GM12878 (cell line): ENCODE measurements around the gene KLHL5. TPM values are rescaled to one million over a fixed set of nuclear protein-coding genes. Genes with fewer than 3 reads are reported as not detected.

ENCODE experiments used
- NR2F1 ChIP-seq: fragments of 450-650 bp; conservative IDR thresholded peaks from 2 replicates; pipeline ENCODE4 v1.6.1; 2017; ENCODE audit warnings: mild to moderate bottlenecking
- RUNX3 ChIP-seq: IDR thresholded peaks from 2 replicates; pipeline ENCODE4 v1.6.1; 2012; ENCODE audit warnings: low read length, inconsistent platforms
- ZNF687 ChIP-seq: fragments of 450-650 bp; IDR thresholded peaks from 2 replicates; pipeline ENCODE4 v1.6.1; 2017; ENCODE audit warnings: mild to moderate bottlenecking, moderate library complexity
- polyA plus RNA-seq, 11 experiments: library from polyadenylated mRNA; depleted of rRNA in 4 of 11; unstranded in 6 of 11; stranded (reverse) in 5 of 11; fragments of >200 nt; fragmentation: Nextera tagmentation in 4 of 11; fragmentation: Illumina TruSeq in 1 of 11; extraction: Ambion mirVana in 4 of 11; extraction: Trizol in 1 of 11; gene quantifications; 1 replicate in 1 of 11; 2 replicates in 10 of 11; pipeline versions ENCODE4 v1.2.1 to v1.2.3, GENCODE V29; 2011 to 2016; ENCODE audit warnings: inconsistent platforms in 2 of 11, missing spikeins in 2 of 11, low read depth in 1 of 11
- total RNA-seq, 4 experiments: library from RNA; depleted of rRNA in 3 of 4; stranded (reverse); fragments of >200 nt in 3 of 4; fragmentation: Illumina TruSeq in 1 of 4; extraction: Trizol in 1 of 4; gene quantifications; 2 replicates each; pipeline versions ENCODE4 v1.2.1 to v1.2.3, GENCODE V29; 2013 to 2021

Gene KLHL5
- total and polyA plus RNA-seq, 10 of the 15 experiments (the other 5 are each of a cell fraction or from before 2014, with no cell fraction given): 4.7 to 27.3 (median 12.6) TPM

- no peak for TF ChIP-seq ZNF687
- TF ChIP-seq RUNX3: no peak
- no peak for TF ChIP-seq NR2F1
These were observed 108.3 kb downstream of the KLHL5 start (continued) for GRCh38 chr4:39170301-39170700.

Other genes with a start within 250 kb of the KLHL5 start
- gene TLR6, start 205.4 kb upstream of the KLHL5 start, total RNA-seq (2014; rRNA removed): 15.4 and 18.1 TPM in 2 replicates
- 18.0 and 18.1 TPM in 2 replicates for gene TLR6, start 205.4 kb upstream of the KLHL5 start, total RNA-seq (2014; rRNA removed; fragmentation: Illumina TruSeq; extraction: Trizol)
- 19.1 and 22.4 TPM in 2 replicates for gene TLR6, start 205.4 kb upstream of the KLHL5 start, total RNA-seq (2021)
- 49.4 and 72.4 TPM in 2 replicates for gene TLR6, start 205.4 kb upstream of the KLHL5 start, polyA plus RNA-seq (2011; rRNA removed)
- 15.9 and 22.4 TPM in 2 replicates for gene TLR6, start 205.4 kb upstream of the KLHL5 start, polyA plus RNA-seq (2014; fragmentation: Illumina TruSeq; extraction: Trizol)
- gene TLR6, start 205.4 kb upstream of the KLHL5 start, polyA plus RNA-seq (2014; fragmentation: Nextera tagmentation; extraction: Ambion mirVana): 1 to 10 TPM; 1.1 to 1.5 TPM
- gene TLR6, start 205.4 kb upstream of the KLHL5 start, polyA plus RNA-seq (2014; rRNA removed): 8.3 and 9.6 TPM in 2 replicates
- 1 to 10 TPM; 2.3 to 2.9 TPM for gene TLR6, start 205.4 kb upstream of the KLHL5 start, polyA plus RNA-seq (2016; fragmentation: Nextera tagmentation; extraction: Ambion mirVana)
- gene FAM114A1, start 194.4 kb upstream of the KLHL5 start, total RNA-seq (2014; rRNA removed): 4.0 and 4.1 TPM in 2 replicates
- gene FAM114A1, start 194.4 kb upstream of the KLHL5 start, total RNA-seq (2014; rRNA removed; fragmentation: Illumina TruSeq; extraction: Trizol): 3.4 and 5.0 TPM in 2 replicates
- 5.0 and 5.4 TPM in 2 replicates for gene FAM114A1, start 194.4 kb upstream of the KLHL5 start, total RNA-seq (2021)
- 3.4 and 4.0 TPM in 2 replicates for gene FAM114A1, start 194.4 kb upstream of the KLHL5 start, polyA plus RNA-seq (2011; rRNA removed)
- 4.6 and 6.0 TPM in 2 replicates for gene FAM114A1, start 194.4 kb upstream of the KLHL5 start, polyA plus RNA-seq (2014; fragmentation: Illumina TruSeq; extraction: Trizol)
- 1 to 10 TPM; 1.3 to 1.9 TPM for gene FAM114A1, start 194.4 kb upstream of the KLHL5 start, polyA plus RNA-seq (2014; fragmentation: Nextera tagmentation; extraction: Ambion mirVana)
- 4.3 and 6.2 TPM in 2 replicates for gene FAM114A1, start 194.4 kb upstream of the KLHL5 start, polyA plus RNA-seq (2014; rRNA removed)
- gene FAM114A1, start 194.4 kb upstream of the KLHL5 start, polyA plus RNA-seq (2016; fragmentation: Nextera tagmentation; extraction: Ambion mirVana): 1 to 10 TPM; 2.5 to 3.8 TPM
- 28.1 and 30.8 TPM in 2 replicates for gene TMEM156, start 29.8 kb upstream of the KLHL5 start, total RNA-seq (2014; rRNA removed)
- 43.3 and 46.2 TPM in 2 replicates for gene TMEM156, start 29.8 kb upstream of the KLHL5 start, total RNA-seq (2014; rRNA removed; fragmentation: Illumina TruSeq; extraction: Trizol)
- gene TMEM156, start 29.8 kb upstream of the KLHL5 start, total RNA-seq (2021): 18.4 and 20.8 TPM in 2 replicates
- gene TMEM156, start 29.8 kb upstream of the KLHL5 start, polyA plus RNA-seq (2011; rRNA removed): 44.0 and 82.4 TPM in 2 replicates
- 48.3 and 67.7 TPM in 2 replicates for gene TMEM156, start 29.8 kb upstream of the KLHL5 start, polyA plus RNA-seq (2014; fragmentation: Illumina TruSeq; extraction: Trizol)
- 10 to 100 TPM; 35.0 to 36.2 TPM for gene TMEM156, start 29.8 kb upstream of the KLHL5 start, polyA plus RNA-seq (2014; fragmentation: Nextera tagmentation; extraction: Ambion mirVana)
- gene TMEM156, start 29.8 kb upstream of the KLHL5 start, polyA plus RNA-seq (2014; rRNA removed): 20.5 and 30.4 TPM in 2 replicates
- gene TMEM156, start 29.8 kb upstream of the KLHL5 start, polyA plus RNA-seq (2016; fragmentation: Nextera tagmentation; extraction: Ambion mirVana): 10 to 100 TPM; 22.4 to 27.2 TPM
- gene WDR19, start 120.3 kb downstream of the KLHL5 start, total RNA-seq (2014; rRNA removed): 6.1 and 6.3 TPM in 2 replicates
- 5.9 and 6.2 TPM in 2 replicates for gene WDR19, start 120.3 kb downstream of the KLHL5 start, total RNA-seq (2014; rRNA removed; fragmentation: Illumina TruSeq; extraction: Trizol)
- 7.9 and 8.5 TPM in 2 replicates for gene WDR19, start 120.3 kb downstream of the KLHL5 start, total RNA-seq (2021)
- 15.4 and 21.8 TPM in 2 replicates for gene WDR19, start 120.3 kb downstream of the KLHL5 start, polyA plus RNA-seq (2011; rRNA removed)
- gene WDR19, start 120.3 kb downstream of the KLHL5 start, polyA plus RNA-seq (2014; fragmentation: Illumina TruSeq; extraction: Trizol): 8.6 and 10.3 TPM in 2 replicates
- gene WDR19, start 120.3 kb downstream of the KLHL5 start, polyA plus RNA-seq (2014; fragmentation: Nextera tagmentation; extraction: Ambion mirVana): 1 to 10 TPM; 3.5 to 6.7 TPM
- gene WDR19, start 120.3 kb downstream of the KLHL5 start, polyA plus RNA-seq (2014; rRNA removed): 8.1 and 10.8 TPM in 2 replicates
- gene WDR19, start 120.3 kb downstream of the KLHL5 start, polyA plus RNA-seq (2016; fragmentation: Nextera tagmentation; extraction: Ambion mirVana): 1 to 10 TPM; 6.9 to 7.7 TPM